Trophoblast cell (in vitro differentiated cells and primary cell): Measurements from ENCODE around the gene ADAMTS14.

Experiments
- DNase-seq, 2 donors: peaks; one replicate each; pipeline ENCODE4 v3.0.0-alpha.2; 2016
- H2AFZ ChIP-seq: 2 replicates; pipeline ENCODE4 v1.6.1; 2013; ENCODE audit warnings: low read length, moderate library complexity, mild to moderate bottlenecking; ENCODE audit not compliant: insufficient read depth, poor library complexity
- H2AK5ac ChIP-seq: 2 replicates; pipeline ENCODE4 v1.6.1; 2013; ENCODE audit warnings: mild to moderate bottlenecking, low read length
- H2BK120ac ChIP-seq: 2 replicates; pipeline ENCODE4 v1.6.1; 2013; ENCODE audit warnings: low read length, mild to moderate bottlenecking, moderate library complexity; ENCODE audit not compliant: insufficient read depth, poor library complexity
- H2BK12ac ChIP-seq: 2 replicates; pipeline ENCODE4 v1.6.1; 2013; ENCODE audit warnings: mild to moderate bottlenecking, low read length, moderate library complexity
- H2BK5ac ChIP-seq: 2 replicates; pipeline ENCODE4 v1.6.1; 2013; ENCODE audit warnings: low read length, low read depth, moderate library complexity, mild to moderate bottlenecking; ENCODE audit not compliant: poor library complexity
- H3K14ac ChIP-seq: 2 replicates; pipeline ENCODE4 v1.6.1; 2013; ENCODE audit warnings: mild to moderate bottlenecking, low read length
- H3K18ac ChIP-seq: 2 replicates; pipeline ENCODE4 v1.6.1; 2013; ENCODE audit warnings: mild to moderate bottlenecking, low read length
- H3K23ac ChIP-seq: 2 replicates; pipeline ENCODE4 v1.6.1; 2013; ENCODE audit warnings: low read length
- H3K27ac ChIP-seq: 2 replicates; pipeline ENCODE4 v1.5.1; 2013; ENCODE audit warnings: low read depth, mild to moderate bottlenecking, inconsistent platforms, low read length, moderate library complexity
- H3K27me3 ChIP-seq: 2 replicates; pipeline ENCODE4 v1.6.1; 2013; ENCODE audit warnings: inconsistent platforms, mild to moderate bottlenecking, low read length, moderate library complexity; ENCODE audit not compliant: insufficient read depth
- H3K36me3 ChIP-seq, 2 experiments: 1 replicate in 1 of 2; 2 replicates in 1 of 2; pipeline ENCODE4 v1.6.1; 2013; ENCODE audit warnings: low read length in 2 of 2, mild to moderate bottlenecking in 2 of 2, moderate library complexity in 1 of 2; ENCODE audit not compliant: insufficient read depth in 2 of 2, control insufficient read depth in 1 of 2
- H3K4ac ChIP-seq: 2 replicates; pipeline ENCODE4 v1.6.1; 2013; ENCODE audit warnings: low read depth, mild to moderate bottlenecking, low read length, moderate library complexity
- H3K4me1 ChIP-seq, 2 experiments: 1 replicate in 1 of 2; 2 replicates in 1 of 2; pipeline ENCODE4 v1.6.1; 2013; ENCODE audit warnings: low read length in 2 of 2, mild to moderate bottlenecking in 2 of 2, moderate library complexity in 1 of 2; ENCODE audit not compliant: insufficient read depth in 2 of 2, control insufficient read depth in 1 of 2
- H3K4me2 ChIP-seq: 2 replicates; pipeline ENCODE4 v1.6.1; 2013; ENCODE audit warnings: inconsistent platforms, mild to moderate bottlenecking, low read length, moderate library complexity
- H3K4me3 ChIP-seq: 2 replicates; pipeline ENCODE4 v1.5.1; 2013; ENCODE audit warnings: mild to moderate bottlenecking, low read depth, low read length, inconsistent platforms
- H3K79me1 ChIP-seq: one replicate; pipeline ENCODE4 v1.6.1; 2013; ENCODE audit warnings: low read length
- H3K79me2 ChIP-seq: 2 replicates; pipeline ENCODE4 v1.6.1; 2013; ENCODE audit warnings: low read length, mild to moderate bottlenecking; ENCODE audit not compliant: control insufficient read depth, insufficient read depth, poor library complexity
- H3K9ac ChIP-seq: 2 replicates; pipeline ENCODE4 v1.6.1; 2013; ENCODE audit warnings: mild to moderate bottlenecking, low read length
- H3K9me3 ChIP-seq: 2 replicates; pipeline ENCODE4 v1.6.1; 2013; ENCODE audit warnings: low read depth, mild to moderate bottlenecking, control low read depth, inconsistent platforms, low read length; ENCODE audit not compliant: insufficient read depth
- H4K12ac ChIP-seq: 2 replicates; pipeline ENCODE4 v1.6.1; 2013; ENCODE audit warnings: low read depth, mild to moderate bottlenecking, low read length, moderate library complexity
- H4K8ac ChIP-seq: 2 replicates; pipeline ENCODE4 v1.6.1; 2013; ENCODE audit warnings: low read depth, mild to moderate bottlenecking, low read length, moderate library complexity
- H4K91ac ChIP-seq: one replicate; pipeline ENCODE4 v1.6.1; 2013; ENCODE audit warnings: low read depth, mild to moderate bottlenecking, low read length, moderate library complexity
- WGBS: extraction: QIAGEN DNeasy Blood & Tissue Kit; methylation state at CpG from one replicate; pipeline ENCODE4 v1.1.7; 2013; ENCODE audit warnings: missing lambda C conversion rate; ENCODE audit not compliant: insufficient read length, insufficient coverage; ENCODE audit errors: extremely low coverage; 5-methylcytosine and 5-hydroxymethylcytosine counted together

Gene ADAMTS14

GRCh38 chr10:70677620-70678249 is 5.4 kb downstream of the ADAMTS14 start:
- Histone ChIP-seq H4K12ac (no peak overlapping the region), H3K23ac (no peak overlapping the region), H3K79me2 (no peaks in the 10 kb centered on the region), H3K4me1 (peaks cover 0 to under 1% of the 10 kb centered on the region in 2 experiments), H4K91ac (no peak overlapping the region), H2AFZ (no peak overlapping the region), H2BK12ac (no peak overlapping the region), H2BK5ac (no peak overlapping the region), H3K27ac (no peak overlapping the region), H3K36me3 (no peaks in the 10 kb centered on the region), H3K9ac (no peak overlapping the region), H3K14ac (no peak overlapping the region), H2AK5ac (no peak overlapping the region), H3K4ac (no peak overlapping the region), H3K9me3 (peaks cover 2% of the 10 kb centered on the region), H4K8ac (no peak overlapping the region), H3K27me3 (peaks cover 7% of the 10 kb centered on the region), H3K4me3 (no peak overlapping the region), H3K18ac (no peak overlapping the region), H3K4me2 (no peak overlapping the region), H3K79me1 (no peaks in the 10 kb centered on the region), H2BK120ac (no peak overlapping the region)
- WGBS, result no CpG with 5 or more reads among the region's 9 CpGs
- no peak for DNase-seq

- Histone ChIP-seq H3K18ac (no peak overlapping the region), H3K36me3 (no peaks in the 10 kb centered on the region), H3K14ac (no peak overlapping the region), H4K12ac (no peak overlapping the region), H3K9me3 (peaks cover 1% of the 10 kb centered on the region), H3K79me2 (no peaks in the 10 kb centered on the region), H4K91ac (no peak overlapping the region), H3K27ac (no peak overlapping the region), H3K9ac (no peak overlapping the region), H2AFZ (no peak overlapping the region), H2AK5ac (no peak overlapping the region), H2BK120ac (no peak overlapping the region), H2BK5ac (no peak overlapping the region), H3K4me1 (no peaks in the 10 kb centered on the region), H3K27me3 (peaks cover 2% of the 10 kb centered on the region), H3K4me2 (no peak overlapping the region), H3K4ac (no peak overlapping the region), H2BK12ac (no peak overlapping the region), H4K8ac (no peak overlapping the region), H3K4me3 (no peak overlapping the region), H3K79me1 (no peaks in the 10 kb centered on the region), H3K23ac (no peak overlapping the region)
- no CpG with 5 or more reads among the region's 3 CpGs for WGBS
- no peak for DNase-seq
Measured at GRCh38 chr10:70678250-70678635, 5.9 kb downstream of the ADAMTS14 start.

- H3K23ac ChIP-seq, result no peak overlapping the region
- H2BK120ac ChIP-seq, result no peak overlapping the region
- H3K27ac ChIP-seq, result no peak overlapping the region
- H3K4me3 ChIP-seq, result no peak overlapping the region
- H4K91ac ChIP-seq, result no peak overlapping the region
- no peaks in the 10 kb centered on the region for H3K36me3 ChIP-seq
- WGBS, result no CpG with 5 or more reads among the region's 3 CpGs
- no peak for DNase-seq
- H3K4me1 ChIP-seq, result no peaks in the 10 kb centered on the region
- H4K8ac ChIP-seq, result no peak overlapping the region
- H2BK12ac ChIP-seq, result no peak overlapping the region
- no peak overlapping the region for H3K9ac ChIP-seq
- no peak overlapping the region for H2AK5ac ChIP-seq
- H3K79me1 ChIP-seq, result no peaks in the 10 kb centered on the region
- no peak overlapping the region for H2AFZ ChIP-seq
- H3K79me2 ChIP-seq, result no peaks in the 10 kb centered on the region
- no peak overlapping the region for H3K4me2 ChIP-seq
- H3K18ac ChIP-seq, result no peak overlapping the region
- H3K27me3 ChIP-seq, result no peaks in the 10 kb centered on the region
- no peak overlapping the region for H4K12ac ChIP-seq
- H3K14ac ChIP-seq, result no peak overlapping the region
- no peak overlapping the region for H3K4ac ChIP-seq
- H2BK5ac ChIP-seq, result no peak overlapping the region
- H3K9me3 ChIP-seq, result no peaks in the 10 kb centered on the region
Measured at GRCh38 chr10:70678757-70679489, 6.6 kb downstream of the ADAMTS14 start.

- Histone ChIP-seq H3K4ac (no peak overlapping the region), H2BK5ac (no peak overlapping the region), H4K12ac (no peak overlapping the region), H3K79me2 (no peaks in the 10 kb centered on the region), H2BK12ac (no peak overlapping the region), H4K91ac (no peak overlapping the region), H3K27ac (no peak overlapping the region), H3K9me3 (no peaks in the 10 kb centered on the region), H2BK120ac (no peak overlapping the region), H3K27me3 (no peaks in the 10 kb centered on the region), H2AK5ac (no peak overlapping the region), H3K14ac (no peak overlapping the region), H3K4me1 (no peaks in the 10 kb centered on the region), H3K79me1 (no peaks in the 10 kb centered on the region), H3K4me3 (no peak overlapping the region), H2AFZ (no peak overlapping the region), H3K4me2 (no peak overlapping the region), H3K23ac (no peak overlapping the region), H3K18ac (no peak overlapping the region), H3K36me3 (no peaks in the 10 kb centered on the region), H4K8ac (no peak overlapping the region), H3K9ac (no peak overlapping the region)
- no peak for DNase-seq
- no CpG with 5 or more reads among the region's 10 CpGs for WGBS
Measured at GRCh38 chr10:70679498-70679897, 7.2 kb downstream of the ADAMTS14 start.
